Prostate gland (tissue), 2 donors: Measurements from ENCODE around the gene SYNPO2.

ENCODE experiments used
- POLR2A ChIP-seq: fragments of 450-650 bp; IDR thresholded peaks from one replicate; pipeline ENCODE4 v1.6.1; 2016; ENCODE audit warnings: antibody characterized with exemption, mild to moderate bottlenecking
- POLR2AphosphoS5 ChIP-seq: sonication (generic); formaldehyde crosslinking; IDR thresholded peaks from one replicate; pipeline ENCODE4 v1.6.1; 2017; ENCODE audit warnings: antibody characterized with exemption
- TF ChIP-seq, protein P1 (sequence below), 4 experiments: fragments of 200-600 bp in 2 of 4; fragments of 450-650 bp in 2 of 4; sonication (generic) in 2 of 4; IDR thresholded peaks; 1 replicate in 3 of 4; 2 replicates in 1 of 4; pipeline ENCODE4 v1.5.1; 2016 to 2019; ENCODE audit warnings: antibody characterized with exemption in 4 of 4, mild to moderate bottlenecking in 2 of 4, moderate library complexity in 2 of 4

DNA sequence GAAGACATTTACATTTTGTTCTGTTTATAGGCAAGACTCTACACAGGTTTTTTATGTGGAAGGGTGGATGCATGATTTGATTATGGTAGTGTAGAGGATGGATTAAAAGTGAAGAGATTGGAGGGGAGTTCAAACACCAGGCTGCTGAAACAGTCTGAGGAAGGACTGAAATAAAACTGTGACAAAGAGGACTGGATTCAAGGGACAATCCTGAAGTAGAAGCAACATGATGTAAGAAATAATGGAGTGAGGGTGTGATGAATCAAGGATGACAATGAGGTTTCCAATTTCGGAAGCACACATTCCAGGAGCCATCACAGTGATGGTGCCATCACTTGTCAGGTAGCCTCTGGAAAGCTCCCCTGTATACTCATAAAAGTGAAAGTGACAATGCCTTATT, 103.5 kb downstream of the SYNPO2 start:
- TF ChIP-seq POLR2AphosphoS5 = no peak
- TF ChIP-seq, protein P1, sequence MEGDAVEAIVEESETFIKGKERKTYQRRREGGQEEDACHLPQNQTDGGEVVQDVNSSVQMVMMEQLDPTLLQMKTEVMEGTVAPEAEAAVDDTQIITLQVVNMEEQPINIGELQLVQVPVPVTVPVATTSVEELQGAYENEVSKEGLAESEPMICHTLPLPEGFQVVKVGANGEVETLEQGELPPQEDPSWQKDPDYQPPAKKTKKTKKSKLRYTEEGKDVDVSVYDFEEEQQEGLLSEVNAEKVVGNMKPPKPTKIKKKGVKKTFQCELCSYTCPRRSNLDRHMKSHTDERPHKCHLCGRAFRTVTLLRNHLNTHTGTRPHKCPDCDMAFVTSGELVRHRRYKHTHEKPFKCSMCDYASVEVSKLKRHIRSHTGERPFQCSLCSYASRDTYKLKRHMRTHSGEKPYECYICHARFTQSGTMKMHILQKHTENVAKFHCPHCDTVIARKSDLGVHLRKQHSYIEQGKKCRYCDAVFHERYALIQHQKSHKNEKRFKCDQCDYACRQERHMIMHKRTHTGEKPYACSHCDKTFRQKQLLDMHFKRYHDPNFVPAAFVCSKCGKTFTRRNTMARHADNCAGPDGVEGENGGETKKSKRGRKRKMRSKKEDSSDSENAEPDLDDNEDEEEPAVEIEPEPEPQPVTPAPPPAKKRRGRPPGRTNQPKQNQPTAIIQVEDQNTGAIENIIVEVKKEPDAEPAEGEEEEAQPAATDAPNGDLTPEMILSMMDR (IDR thresholded peaks at IDR 0.05) = no peak
- no peak for TF ChIP-seq POLR2A
